Measurements from ENCODE around the gene TRIM65.
"Not testable (repeated sequence)": the region's sequence is repeated elsewhere in the genome, so short reads cannot be mapped to it uniquely, and the experiment has no call there.

The TRIM65 gene

GRCh38 chr17:75869282-75870141 is 27.2 kb downstream of the TRIM65 start:
- DNase-seq, result no peak
- no peak for TF ChIP-seq CTCF (IDR thresholded peaks at IDR 0.05)

GRCh38 chr17:75868730-75869281 is 27.9 kb downstream of the TRIM65 start:
- DNase-seq; H3K36me3 Mint-ChIP-seq (ENCODE audit: low read depth); H3K4me3 Mint-ChIP-seq; H3K9me3 Mint-ChIP-seq; H3K27ac Mint-ChIP-seq: not testable (repeated sequence)
- peaks cover 10% of the 10 kb centered on the region for H3K27me3 Mint-ChIP-seq (ENCODE audit: low read depth, poor library complexity)
- peaks cover 26% of the 10 kb centered on the region for H3K4me1 Mint-ChIP-seq

More at GRCh38 chr17:75869282-75870141, 27.2 kb downstream of the TRIM65 start:
- H3K36me3 Mint-ChIP-seq (ENCODE audit: low read depth), result no peaks in the 10 kb centered on the region
- peaks cover 23% of the 10 kb centered on the region for H3K4me1 Mint-ChIP-seq
- no peak overlapping the region for H3K4me3 Mint-ChIP-seq
- no peak overlapping the region for H3K27ac Mint-ChIP-seq
- no peaks in the 10 kb centered on the region for H3K9me3 Mint-ChIP-seq
- H3K27me3 Mint-ChIP-seq (ENCODE audit: low read depth, poor library complexity), result peaks cover 15% of the 10 kb centered on the region

- not testable (repeated sequence) for DNase-seq; H3K27ac Mint-ChIP-seq; H3K36me3 Mint-ChIP-seq (ENCODE audit: low read depth); H3K4me3 Mint-ChIP-seq; H3K9me3 Mint-ChIP-seq
- peaks cover 22% of the 10 kb centered on the region for H3K4me1 Mint-ChIP-seq
- H3K27me3 Mint-ChIP-seq (ENCODE audit: low read depth, poor library complexity), result peaks cover 11% of the 10 kb centered on the region
These were observed 31.2 kb downstream of the TRIM65 start for GRCh38 chr17:75865404-75866188.

GRCh38 chr17:75864887-75865286 is 31.9 kb downstream of the TRIM65 start:
- H3K9me3 Mint-ChIP-seq; DNase-seq; H3K36me3 Mint-ChIP-seq (ENCODE audit: low read depth); H3K27ac Mint-ChIP-seq; H3K27me3 Mint-ChIP-seq (ENCODE audit: low read depth, poor library complexity); H3K4me3 Mint-ChIP-seq: not testable (repeated sequence)
- H3K4me1 Mint-ChIP-seq, result peaks cover 18% of the 10 kb centered on the region

- Mint-ChIP-seq H3K36me3 (ENCODE audit: low read depth) (no peaks in the 10 kb centered on the region), H3K9me3 (peaks cover 4% of the 10 kb centered on the region), H3K27ac (no peak overlapping the region), H3K27me3 (ENCODE audit: low read depth, poor library complexity) (peaks cover 7% of the 10 kb centered on the region), H3K4me3 (no peak overlapping the region), H3K4me1 (peaks cover 18% of the 10 kb centered on the region)
- no peak for DNase-seq
- TF ChIP-seq CTCF (IDR thresholded peaks at IDR 0.05), result no peak
These were observed 32.3 kb downstream of the TRIM65 start for GRCh38 chr17:75864448-75864871.

GRCh38 chr17:75861927-75862317 is 34.8 kb downstream of the TRIM65 start:
- Mint-ChIP-seq H3K27me3 (ENCODE audit: low read depth, poor library complexity) (peaks cover 8% of the 10 kb centered on the region), H3K9me3 (peaks cover 4% of the 10 kb centered on the region), H3K36me3 (ENCODE audit: low read depth) (no peaks in the 10 kb centered on the region), H3K27ac (peak overlapping the region; percentile 13), H3K4me3 (no peak overlapping the region), H3K4me1 (peaks cover 18% of the 10 kb centered on the region)
- no peak for TF ChIP-seq CTCF (IDR thresholded peaks at IDR 0.05)
- DNase-seq, result no peak

- DNase-seq; H3K9me3 Mint-ChIP-seq; H3K4me1 Mint-ChIP-seq; H3K36me3 Mint-ChIP-seq (ENCODE audit: low read depth); H3K27ac Mint-ChIP-seq; H3K4me3 Mint-ChIP-seq; H3K27me3 Mint-ChIP-seq (ENCODE audit: low read depth, poor library complexity): not testable (repeated sequence)
These were observed 37.4 kb downstream of the TRIM65 start for GRCh38 chr17:75859358-75859757.
